Mesenchymal stem cell (in vitro differentiated cells and primary cell): ENCODE measurements around the gene CARD11.

Experiments
- DNase-seq: peaks from one replicate; pipeline ENCODE4 v3.0.0-alpha.2; 2013
- H2AFZ ChIP-seq: one replicate; pipeline ENCODE4 v1.6.1; 2013; ENCODE audit warnings: low read depth, mild to moderate bottlenecking, control low read depth, inconsistent platforms, low read length, moderate library complexity
- H2AK5ac ChIP-seq: 2 replicates; pipeline ENCODE4 v1.6.1; 2013; ENCODE audit warnings: low read length, moderate library complexity, mild to moderate bottlenecking, inconsistent platforms; ENCODE audit not compliant: severe bottlenecking
- H2BK120ac ChIP-seq: one replicate; pipeline ENCODE4 v1.6.1; 2013; ENCODE audit warnings: low read depth, mild to moderate bottlenecking, inconsistent platforms, low read length, moderate library complexity
- H2BK12ac ChIP-seq, 2 experiments: one replicate each; pipeline ENCODE4 v1.6.1; 2013; ENCODE audit warnings: inconsistent platforms in 2 of 2, low read length in 2 of 2, mild to moderate bottlenecking in 2 of 2, moderate library complexity in 2 of 2, control low read depth in 1 of 2
- H2BK15ac ChIP-seq: one replicate; pipeline ENCODE4 v1.6.1; 2013; ENCODE audit warnings: mild to moderate bottlenecking, low read depth, inconsistent platforms; ENCODE audit not compliant: poor library complexity, severe bottlenecking
- H2BK5ac ChIP-seq: 2 replicates; pipeline ENCODE4 v1.6.1; 2013; ENCODE audit warnings: low read depth, mild to moderate bottlenecking, low read length, control low read depth, inconsistent platforms; ENCODE audit not compliant: poor library complexity, severe bottlenecking
- H3K14ac ChIP-seq, 2 experiments: one replicate each; pipeline ENCODE4 v1.6.1; 2013; ENCODE audit warnings: inconsistent platforms in 2 of 2, low read length in 2 of 2, control low read depth in 1 of 2, mild to moderate bottlenecking in 1 of 2, moderate library complexity in 1 of 2
- H3K18ac ChIP-seq, 2 experiments: one replicate each; pipeline ENCODE4 v1.6.1; 2013; ENCODE audit warnings: inconsistent platforms in 2 of 2, low read length in 2 of 2, control low read depth in 1 of 2, low read depth in 1 of 2, mild to moderate bottlenecking in 1 of 2
- H3K23ac ChIP-seq, 2 experiments: one replicate each; pipeline ENCODE4 v1.6.1; 2013; ENCODE audit warnings: inconsistent platforms in 2 of 2, low read length in 2 of 2, mild to moderate bottlenecking in 2 of 2, moderate library complexity in 2 of 2, control low read depth in 1 of 2
- H3K27ac ChIP-seq: 2 replicates; pipeline ENCODE4 v1.5.1; 2013; ENCODE audit warnings: mild to moderate bottlenecking, moderate library complexity, low read length, control low read depth, inconsistent platforms; ENCODE audit not compliant: poor library complexity, severe bottlenecking
- H3K27me3 ChIP-seq, 2 experiments: 2 replicates each; pipeline versions ENCODE4 v1.6.1 to v1.7.0; 2013; ENCODE audit warnings: low read length in 2 of 2, mild to moderate bottlenecking in 2 of 2, moderate library complexity in 2 of 2, control low read depth in 1 of 2, inconsistent platforms in 1 of 2; ENCODE audit not compliant: control insufficient read depth in 1 of 2, insufficient read depth in 1 of 2
- H3K36me3 ChIP-seq, 2 experiments: 2 replicates each; pipeline versions ENCODE4 v1.6.1 to v1.7.0; 2013; ENCODE audit warnings: low read length in 2 of 2, control low read depth in 1 of 2, inconsistent platforms in 1 of 2, low read depth in 1 of 2, mild to moderate bottlenecking in 1 of 2; ENCODE audit not compliant: insufficient read depth in 2 of 2, control insufficient read depth in 1 of 2
- H3K4ac ChIP-seq, 2 experiments: one replicate each; pipeline ENCODE4 v1.6.1; 2013; ENCODE audit warnings: inconsistent platforms in 2 of 2, low read length in 2 of 2, mild to moderate bottlenecking in 2 of 2, moderate library complexity in 2 of 2, control low read depth in 1 of 2, low read depth in 1 of 2
- H3K4me1 ChIP-seq: 2 replicates; pipeline ENCODE4 v1.6.1; 2013; ENCODE audit warnings: low read depth, low read length, control low read depth; ENCODE audit not compliant: control insufficient read depth, insufficient read depth
- H3K4me2 ChIP-seq: 2 replicates; pipeline ENCODE4 v1.6.1; 2013; ENCODE audit warnings: low read length, mild to moderate bottlenecking, inconsistent platforms; ENCODE audit not compliant: poor library complexity, severe bottlenecking
- H3K4me3 ChIP-seq, 2 experiments: 2 replicates each; pipeline versions ENCODE4 v1.5.1 to v1.7.0; 2013; ENCODE audit warnings: low read length in 2 of 2, mild to moderate bottlenecking in 2 of 2, control low read depth in 1 of 2, low read depth in 1 of 2; ENCODE audit not compliant: insufficient read depth in 1 of 2
- H3K79me1 ChIP-seq: replicated peaks from 2 replicates; pipeline ENCODE4 v1.6.1; 2013; ENCODE audit warnings: mild to moderate bottlenecking, control low read depth, low read length, inconsistent platforms; ENCODE audit not compliant: poor library complexity, severe bottlenecking
- H3K9ac ChIP-seq: 2 replicates; pipeline ENCODE4 v1.7.0; 2013; ENCODE audit warnings: mild to moderate bottlenecking, low read length, moderate library complexity
- H3K9me3 ChIP-seq: 2 replicates; pipeline ENCODE4 v1.7.0; 2013; ENCODE audit warnings: mild to moderate bottlenecking, low read length; ENCODE audit not compliant: control insufficient read depth
- H4K8ac ChIP-seq: one replicate; pipeline ENCODE4 v1.6.1; 2013; ENCODE audit warnings: inconsistent platforms, mild to moderate bottlenecking, low read length, moderate library complexity
- H4K91ac ChIP-seq: one replicate; pipeline ENCODE4 v1.6.1; 2013; ENCODE audit warnings: mild to moderate bottlenecking, low read length, inconsistent platforms
- WGBS: methylation state at CpG from one replicate; pipeline ENCODE4 v1.1.7; 2013; ENCODE audit warnings: mixed read lengths; 5-methylcytosine and 5-hydroxymethylcytosine counted together

CARD11 gene

DNA sequence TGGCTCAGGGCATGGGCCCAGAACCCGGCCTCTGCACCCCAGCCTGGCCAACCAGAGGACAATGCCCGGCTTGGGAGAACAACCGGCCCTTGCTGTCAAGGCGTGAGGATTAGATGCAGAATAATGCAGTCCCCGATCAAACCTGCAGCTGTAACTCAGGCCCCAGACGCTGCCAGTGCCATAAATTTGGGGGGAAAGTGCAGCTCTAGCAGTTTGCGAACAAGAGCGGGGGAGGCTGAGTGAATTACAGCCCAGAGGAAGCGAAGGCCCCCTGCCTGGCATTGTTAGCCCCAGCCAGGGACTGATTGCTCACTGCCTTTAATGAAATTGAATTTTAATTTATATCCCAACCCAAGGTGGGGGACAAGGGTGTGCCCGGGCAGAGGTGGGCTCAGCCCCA is 161.6 kb downstream of the CARD11 start:
- WGBS, result 59% methylated on average over 10 of the region's 10 CpGs
- Histone ChIP-seq H2BK5ac (no peak overlapping the region), H3K27me3 (peaks cover 0 to 29% of the 10 kb centered on the region in 2 experiments), H3K4me3 (no peak overlapping the region), H2BK15ac (no peak overlapping the region), H2AFZ (no peak overlapping the region), H3K9ac (no peak overlapping the region), H2AK5ac (no peak overlapping the region), H3K18ac (no peak overlapping the region), H4K8ac (no peak overlapping the region), H2BK12ac (no peak overlapping the region), H3K27ac (no peak overlapping the region), H2BK120ac (peak overlapping the region; percentile 39), H3K4ac (no peak overlapping the region), H3K4me2 (no peak overlapping the region), H3K36me3 (no peaks in the 10 kb centered on the region), H3K14ac (no peak overlapping the region), H3K23ac (no peak overlapping the region), H3K79me1 (no peaks in the 10 kb centered on the region), H4K91ac (no peak overlapping the region), H3K9me3 (no peaks in the 10 kb centered on the region), H3K4me1 (peaks cover 7% of the 10 kb centered on the region)
- DNase-seq, result no peak

DNA sequence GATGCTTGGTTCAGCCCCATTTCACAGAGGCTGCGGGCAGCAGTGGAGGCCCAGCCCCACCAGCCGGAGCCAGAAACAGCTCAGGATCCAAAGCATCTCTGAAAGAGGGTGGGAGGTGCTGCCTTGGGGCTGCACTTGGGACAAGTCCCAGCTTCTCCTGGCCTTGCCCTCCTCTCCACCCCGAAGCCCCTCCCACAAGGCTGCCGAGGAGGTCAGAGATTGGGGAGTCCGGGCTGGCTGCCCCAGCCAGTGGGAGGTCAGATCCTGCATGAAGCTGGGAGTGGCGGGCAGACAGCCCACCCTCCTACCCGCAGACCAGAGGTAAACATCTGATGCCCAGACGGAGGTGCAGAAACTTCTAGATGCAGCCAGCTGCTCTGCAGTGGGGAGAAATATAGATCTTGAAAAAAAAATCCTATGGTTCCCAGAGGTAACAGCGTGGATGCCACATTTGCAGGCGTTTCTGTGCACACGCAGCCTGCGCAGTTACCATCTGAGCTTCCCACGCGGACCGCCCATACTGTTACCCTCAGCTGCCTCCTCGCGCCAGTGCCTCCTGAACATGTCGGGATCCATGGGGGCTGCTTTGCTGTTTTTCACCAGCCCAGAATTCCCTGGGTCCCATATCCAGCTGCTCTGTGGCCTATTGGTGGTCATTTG is 162.7 kb downstream of the CARD11 start:
- Histone ChIP-seq H3K36me3 (no peaks in the 10 kb centered on the region), H2BK120ac (no peak overlapping the region), H3K79me1 (no peaks in the 10 kb centered on the region), H2AK5ac (no peak overlapping the region), H3K4me2 (no peak overlapping the region), H4K8ac (no peak overlapping the region), H2AFZ (no peak overlapping the region), H3K27ac (no peak overlapping the region), H3K4me1 (peaks cover 9% of the 10 kb centered on the region), H3K23ac (no peak overlapping the region), H2BK12ac (no peak overlapping the region), H3K14ac (no peak overlapping the region), H3K9ac (no peak overlapping the region), H3K4ac (no peak overlapping the region), H3K27me3 (peaks cover 0 to 29% of the 10 kb centered on the region in 2 experiments), H2BK15ac (no peak overlapping the region), H3K18ac (no peak overlapping the region), H3K4me3 (no peak overlapping the region), H2BK5ac (no peak overlapping the region), H4K91ac (no peak overlapping the region), H3K9me3 (no peaks in the 10 kb centered on the region)
- WGBS, result 72% methylated on average over 18 of the region's 18 CpGs
- DNase-seq, result no peak

DNA sequence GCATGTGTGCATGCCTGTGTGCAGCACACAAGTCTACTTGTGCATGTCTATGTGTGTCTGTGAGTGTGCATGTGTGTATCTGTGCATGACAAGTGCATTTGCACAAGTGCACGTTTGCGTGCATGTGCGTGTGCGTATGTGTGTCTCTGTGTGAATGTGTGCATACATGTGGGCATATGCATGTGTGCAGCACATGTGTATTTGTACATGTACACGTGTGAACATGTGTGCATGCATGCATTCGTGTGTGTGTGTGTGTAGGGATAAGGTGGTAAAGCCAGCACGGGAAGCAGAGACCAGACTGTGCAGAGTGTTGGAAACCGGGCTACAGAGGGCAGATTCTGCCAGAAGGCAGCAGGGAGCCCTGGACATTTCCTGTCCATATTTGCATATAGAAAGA is 163.6 kb downstream of the CARD11 start:
- Histone ChIP-seq H3K23ac (no peak overlapping the region), H3K27me3 (peaks cover 0 to 29% of the 10 kb centered on the region in 2 experiments), H3K79me1 (no peaks in the 10 kb centered on the region), H3K4ac (no peak overlapping the region), H2BK15ac (no peak overlapping the region), H3K27ac (no peak overlapping the region), H4K91ac (no peak overlapping the region), H3K4me1 (peaks cover 11% of the 10 kb centered on the region), H2AK5ac (no peak overlapping the region), H3K4me2 (no peak overlapping the region), H2BK120ac (no peak overlapping the region), H4K8ac (no peak overlapping the region), H2BK12ac (no peak overlapping the region), H3K4me3 (no peak overlapping the region), H3K9ac (no peak overlapping the region), H2AFZ (no peak overlapping the region), H3K18ac (no peak overlapping the region), H3K36me3 (no peaks in the 10 kb centered on the region), H3K14ac (peak overlapping the region in 1 of 2 experiments; percentile 22), H2BK5ac (no peak overlapping the region), H3K9me3 (no peaks in the 10 kb centered on the region)
- WGBS, result 84% methylated on average over 8 of the region's 8 CpGs
- no peak for DNase-seq

DNA sequence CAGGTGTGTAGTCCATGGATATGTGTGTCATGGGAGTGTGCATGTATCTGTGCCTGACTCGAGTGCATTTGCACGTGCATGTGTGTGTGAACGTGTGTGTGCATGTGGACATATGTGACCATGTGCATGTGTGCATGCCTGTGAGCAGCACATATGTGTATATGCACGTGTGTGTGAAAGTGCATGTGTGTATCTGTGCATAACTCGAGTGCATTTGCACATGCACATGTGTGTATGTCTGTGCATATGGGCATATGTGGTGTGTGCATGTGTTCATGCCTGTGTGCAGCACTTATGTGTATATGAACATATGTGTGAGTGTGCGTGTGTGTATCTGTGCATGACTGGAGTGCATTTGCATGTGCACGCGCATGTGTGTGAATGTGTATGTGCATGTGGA is 164.3 kb downstream of the CARD11 start:
- Histone ChIP-seq H3K14ac (no peak overlapping the region), H3K79me1 (no peaks in the 10 kb centered on the region), H4K8ac (no peak overlapping the region), H2BK5ac (no peak overlapping the region), H2AFZ (no peak overlapping the region), H3K4ac (no peak overlapping the region), H3K4me1 (peaks cover 13% of the 10 kb centered on the region), H4K91ac (no peak overlapping the region), H3K4me3 (no peak overlapping the region), H3K27me3 (peaks cover 0 to 29% of the 10 kb centered on the region in 2 experiments), H2AK5ac (no peak overlapping the region), H3K36me3 (no peaks in the 10 kb centered on the region), H3K27ac (no peak overlapping the region), H3K23ac (no peak overlapping the region), H3K18ac (no peak overlapping the region), H2BK120ac (no peak overlapping the region), H2BK12ac (no peak overlapping the region), H3K9ac (no peak overlapping the region), H2BK15ac (no peak overlapping the region), H3K9me3 (no peaks in the 10 kb centered on the region), H3K4me2 (no peak overlapping the region)
- DNase-seq, result no peak
- 92% methylated on average over 8 of the region's 8 CpGs for whole genome bisulfite sequencing
